ENCODE measurements around the gene SOX1.

SOX1 gene

GRCh38 chr13:112067116-112067741 is at the start of gene SOX1:
Gene SOX1, plus strand, starts transcription at chr13:112067149. Its CDS starts 510 bp downstream, at chr13:112067659.
- Histone ChIP-seq H3K9ac (ENCODE audit: low read depth, low read length) (peak within 1 kb of the TSS; percentile 32; the same call in 1 of the 2 replicates), H3K9me3 (ENCODE audit: control insufficient read depth, insufficient read depth, low read length) (no peaks in the 10 kb centered on the region), H3K4me1 (ENCODE audit: insufficient read depth, low read length) (peaks cover 10% of the 10 kb centered on the region; the same call in 1 of the 2 replicates), H3K36me3 (ENCODE audit: insufficient read depth, low read length) (no peaks in the 10 kb centered on the region)

DNA sequence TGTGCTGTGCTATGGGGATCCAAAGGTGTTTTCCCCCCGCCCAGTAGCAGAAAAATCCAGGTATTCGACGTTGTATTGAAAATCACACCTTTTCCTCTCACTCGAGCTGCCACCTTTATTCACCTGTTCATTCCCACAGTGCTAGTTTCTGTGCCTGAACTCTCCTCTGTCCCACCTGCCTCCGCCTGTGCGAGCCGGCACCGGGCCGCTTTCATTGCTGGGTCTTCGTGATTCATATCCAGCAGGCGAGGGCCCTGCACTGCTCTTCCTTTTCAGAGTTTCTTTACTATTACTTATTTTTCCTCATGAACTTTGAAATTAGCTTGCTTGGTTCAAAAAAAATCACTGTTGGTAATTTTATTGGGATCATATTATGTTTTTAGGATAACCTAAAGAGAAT is 42.4 kb upstream of the SOX1 start:
- Histone ChIP-seq H3K4me1 (ENCODE audit: insufficient read depth, low read length) (no peaks in the 10 kb centered on the region), H3K9me3 (ENCODE audit: control insufficient read depth, insufficient read depth, low read length) (no peaks in the 10 kb centered on the region), H3K9ac (ENCODE audit: low read depth, low read length) (no peak overlapping the region), H3K36me3 (ENCODE audit: insufficient read depth, low read length) (no peaks in the 10 kb centered on the region)

GRCh38 chr13:112027250-112027649 is 39.7 kb upstream of the SOX1 start:
- Histone ChIP-seq H3K9me3 (ENCODE audit: control insufficient read depth, insufficient read depth, low read length) (no peaks in the 10 kb centered on the region), H3K9ac (ENCODE audit: low read depth, low read length) (no peak overlapping the region), H3K36me3 (ENCODE audit: insufficient read depth, low read length) (no peaks in the 10 kb centered on the region), H3K4me1 (ENCODE audit: insufficient read depth, low read length) (no peaks in the 10 kb centered on the region)

DNA sequence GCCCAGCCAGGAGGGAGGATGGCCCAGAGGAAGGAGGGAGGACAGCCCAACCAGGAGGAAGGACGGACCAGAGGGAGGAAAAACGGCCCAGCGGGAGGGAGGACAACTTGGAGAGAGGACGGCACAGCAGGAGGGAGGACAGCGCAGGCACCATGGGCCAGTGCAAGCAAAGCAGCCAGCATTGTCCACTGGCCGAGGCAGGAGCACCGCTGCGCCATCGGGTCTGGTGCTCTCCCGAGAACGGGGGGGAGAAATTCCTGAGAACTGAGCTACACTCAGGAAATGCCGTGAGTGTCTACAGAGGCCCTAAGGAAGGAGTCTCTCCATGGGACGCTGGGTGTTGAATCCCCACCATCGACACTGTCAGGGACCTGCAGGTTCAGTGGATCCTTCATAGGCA is 38.5 kb upstream of the SOX1 start:
- H3K36me3 ChIP-seq (ENCODE audit: insufficient read depth, low read length) = no peaks in the 10 kb centered on the region
- H3K4me1 ChIP-seq (ENCODE audit: insufficient read depth, low read length) = no peaks in the 10 kb centered on the region
- no peaks in the 10 kb centered on the region for H3K9me3 ChIP-seq (ENCODE audit: control insufficient read depth, insufficient read depth, low read length)
- no peak overlapping the region for H3K9ac ChIP-seq (ENCODE audit: low read depth, low read length)

- Histone ChIP-seq H3K4me1 (ENCODE audit: insufficient read depth, low read length) (no peaks in the 10 kb centered on the region), H3K36me3 (ENCODE audit: insufficient read depth, low read length) (no peaks in the 10 kb centered on the region), H3K9me3 (ENCODE audit: control insufficient read depth, insufficient read depth, low read length) (no peaks in the 10 kb centered on the region), H3K9ac (ENCODE audit: low read depth, low read length) (no peak overlapping the region)
Observed at GRCh38 chr13:112029143-112029542, 37.8 kb upstream of the SOX1 start.

- H3K4me1 ChIP-seq (ENCODE audit: insufficient read depth, low read length) = no peaks in the 10 kb centered on the region
- H3K9me3 ChIP-seq (ENCODE audit: control insufficient read depth, insufficient read depth, low read length) = no peaks in the 10 kb centered on the region
- no peaks in the 10 kb centered on the region for H3K36me3 ChIP-seq (ENCODE audit: insufficient read depth, low read length)
- H3K9ac ChIP-seq (ENCODE audit: low read depth, low read length) = no peak overlapping the region
Observed at GRCh38 chr13:112032186-112032993, 34.6 kb upstream of the SOX1 start.

- no peaks in the 10 kb centered on the region for H3K36me3 ChIP-seq (ENCODE audit: insufficient read depth, low read length)
- no peaks in the 10 kb centered on the region for H3K9me3 ChIP-seq (ENCODE audit: control insufficient read depth, insufficient read depth, low read length)
- H3K9ac ChIP-seq (ENCODE audit: low read depth, low read length) = no peak overlapping the region
- no peaks in the 10 kb centered on the region for H3K4me1 ChIP-seq (ENCODE audit: insufficient read depth, low read length)
Observed at GRCh38 chr13:112034231-112034630, 32.7 kb upstream of the SOX1 start.

DNA sequence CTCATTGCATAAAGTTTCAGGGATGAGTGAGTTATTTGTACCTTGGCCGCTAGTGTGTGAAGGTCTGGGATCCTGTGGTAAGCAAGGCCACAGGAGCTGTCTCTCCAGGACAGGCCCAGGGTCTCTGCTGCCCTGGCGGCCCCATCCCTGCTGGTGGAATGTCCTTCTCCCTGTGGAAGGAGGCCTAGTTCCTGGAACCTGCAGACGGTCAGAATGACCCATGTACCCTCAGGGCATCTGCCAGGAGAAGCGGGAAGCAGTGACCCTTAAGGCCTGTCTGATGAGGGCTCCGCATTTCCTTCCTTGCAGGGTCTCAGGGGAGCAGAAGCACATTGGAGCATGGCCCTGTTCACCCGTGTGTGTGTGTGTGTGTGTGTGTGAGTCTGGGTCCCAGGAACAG is 32.1 kb upstream of the SOX1 start:
- Histone ChIP-seq H3K9ac (ENCODE audit: low read depth, low read length) (no peak overlapping the region), H3K9me3 (ENCODE audit: control insufficient read depth, insufficient read depth, low read length) (no peaks in the 10 kb centered on the region), H3K36me3 (ENCODE audit: insufficient read depth, low read length) (no peaks in the 10 kb centered on the region), H3K4me1 (ENCODE audit: insufficient read depth, low read length) (no peaks in the 10 kb centered on the region)

DNA sequence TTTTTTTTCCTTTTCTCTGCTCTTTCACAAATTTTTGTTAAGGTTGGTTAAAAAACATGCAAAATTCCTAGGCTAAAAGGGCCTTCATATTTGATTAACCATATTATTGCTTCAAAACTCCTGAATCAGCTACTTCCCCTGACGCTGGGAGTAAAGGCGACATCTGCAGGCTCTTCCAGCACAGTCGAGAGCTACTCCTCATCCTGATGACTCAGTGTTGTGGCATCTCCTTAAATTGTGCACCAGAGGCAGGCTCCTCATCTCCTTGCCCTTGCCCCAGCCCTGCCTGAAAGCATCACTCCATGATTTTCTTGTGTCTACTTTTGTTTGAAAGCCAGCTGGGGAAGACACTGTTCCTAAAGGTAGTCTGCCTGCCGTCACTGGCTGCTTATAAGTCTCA is 24.5 kb upstream of the SOX1 start:
- Histone ChIP-seq H3K4me1 (ENCODE audit: insufficient read depth, low read length) (no peaks in the 10 kb centered on the region), H3K36me3 (ENCODE audit: insufficient read depth, low read length) (no peaks in the 10 kb centered on the region), H3K9ac (ENCODE audit: low read depth, low read length) (no peak overlapping the region), H3K9me3 (ENCODE audit: control insufficient read depth, insufficient read depth, low read length) (no peaks in the 10 kb centered on the region)

GRCh38 chr13:112052213-112052612 is 14.7 kb upstream of the SOX1 start:
- Histone ChIP-seq H3K4me1 (ENCODE audit: insufficient read depth, low read length) (peaks cover 9% of the 10 kb centered on the region; the same call in 1 of the 2 replicates), H3K36me3 (ENCODE audit: insufficient read depth, low read length) (no peaks in the 10 kb centered on the region), H3K9ac (ENCODE audit: low read depth, low read length) (no peak overlapping the region), H3K9me3 (ENCODE audit: control insufficient read depth, insufficient read depth, low read length) (no peaks in the 10 kb centered on the region)

DNA sequence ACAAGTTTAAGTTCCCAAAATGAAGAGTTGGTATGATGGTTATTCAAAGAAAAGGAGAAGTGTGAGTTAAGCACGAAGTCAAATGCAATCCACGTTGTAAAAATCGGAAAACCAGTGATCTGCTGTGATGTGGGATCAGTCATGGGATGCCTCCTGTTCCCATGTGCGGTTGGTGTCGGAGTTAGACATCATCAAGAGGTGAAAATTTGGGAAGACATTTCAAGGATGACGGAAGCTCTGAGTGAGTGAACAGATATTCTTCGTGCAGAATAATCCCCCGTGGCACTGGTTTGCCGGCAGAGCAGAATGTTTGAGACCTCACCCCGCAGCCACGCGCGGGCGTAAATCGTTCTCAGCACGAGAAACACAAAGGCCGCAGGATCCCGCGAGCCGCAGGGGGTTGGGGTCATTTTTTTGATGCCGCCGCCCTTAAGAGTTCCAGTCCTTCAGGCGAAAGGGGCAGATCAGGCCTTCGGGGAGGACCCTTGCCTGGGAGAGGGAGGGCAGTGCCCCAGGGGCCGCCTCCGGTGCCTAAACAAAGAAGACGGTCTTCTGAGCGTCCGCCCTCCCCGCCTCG is 13.7 kb upstream of the SOX1 start:
- Histone ChIP-seq H3K9ac (ENCODE audit: low read depth, low read length) (peak overlapping the region; percentile 20; the same call in 1 of the 2 replicates), H3K4me1 (ENCODE audit: insufficient read depth, low read length) (peaks cover 9% of the 10 kb centered on the region; the same call in 1 of the 2 replicates), H3K36me3 (ENCODE audit: insufficient read depth, low read length) (no peaks in the 10 kb centered on the region), H3K9me3 (ENCODE audit: control insufficient read depth, insufficient read depth, low read length) (no peaks in the 10 kb centered on the region)

GRCh38 chr13:112053744-112054615 is 13.0 kb upstream of the SOX1 start:
- H3K36me3 ChIP-seq (ENCODE audit: insufficient read depth, low read length) = no peaks in the 10 kb centered on the region
- peaks cover 9% of the 10 kb centered on the region; the same call in 1 of the 2 replicates for H3K4me1 ChIP-seq (ENCODE audit: insufficient read depth, low read length)
- no peaks in the 10 kb centered on the region for H3K9me3 ChIP-seq (ENCODE audit: control insufficient read depth, insufficient read depth, low read length)
- H3K9ac ChIP-seq (ENCODE audit: low read depth, low read length) = peak overlapping the region; percentile 20; the same call in 1 of the 2 replicates

DNA sequence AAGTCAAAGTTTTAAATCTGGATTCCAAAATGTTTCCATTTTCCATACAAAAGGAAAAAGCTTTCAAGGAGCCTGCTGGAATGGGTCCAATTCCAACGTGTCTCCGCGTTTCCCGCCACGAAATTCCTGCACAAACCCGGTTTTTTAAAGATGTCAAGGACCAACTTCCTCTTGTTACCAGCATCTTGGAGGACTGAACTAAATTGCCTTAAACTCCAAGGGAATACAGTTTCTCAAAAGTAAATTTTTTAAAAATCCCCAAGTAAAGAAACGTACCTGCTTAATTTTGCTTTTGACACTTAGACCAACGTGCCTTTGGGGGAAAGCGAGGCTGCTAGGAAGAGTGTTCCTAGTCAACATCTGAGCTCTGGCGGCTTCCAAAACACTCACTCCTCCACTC is 12.3 kb upstream of the SOX1 start:
- Histone ChIP-seq H3K9ac (ENCODE audit: low read depth, low read length) (no peak overlapping the region), H3K36me3 (ENCODE audit: insufficient read depth, low read length) (no peaks in the 10 kb centered on the region), H3K4me1 (ENCODE audit: insufficient read depth, low read length) (peaks cover 9% of the 10 kb centered on the region; the same call in 1 of the 2 replicates), H3K9me3 (ENCODE audit: control insufficient read depth, insufficient read depth, low read length) (no peaks in the 10 kb centered on the region)
